AG04449 (cell line): Measurements from ENCODE around the gene SPTLC3.

Source experiments
- CTCF ChIA-PET: fragments of 350-600 bp; formaldehyde crosslinking; extraction: SDS; loops from one replicate; lab custom pipeline; 2021; ENCODE audit warnings: antibody characterized with exemption; lab: Yijun Ruan, JAX
- POLR2A ChIA-PET: fragments of 400-600, 350-600 bp; formaldehyde crosslinking; extraction: SDS; loops from one replicate; lab custom pipeline; 2020; ENCODE audit warnings: antibody characterized with exemption, inconsistent platforms; lab: Yijun Ruan, JAX
- DNase-seq: peaks from one replicate; pipeline ENCODE4 v3.0.0-alpha.2; 2010; ENCODE audit warnings: low read depth, low spot score
- H3K4me3 ChIP-seq: 2 replicates; pipeline ENCODE4 v1.5.1; 2011; ENCODE audit warnings: low read depth, mild to moderate bottlenecking, control low read depth, low read length
- TF ChIP-seq, protein P1 (sequence below): IDR thresholded peaks from one replicate; pipeline ENCODE4 v1.5.1; 2011; ENCODE audit warnings: mild to moderate bottlenecking, moderate library complexity, low read length, control low read depth, inconsistent platforms; ENCODE audit not compliant: insufficient read depth; ENCODE audit errors: missing control alignments

Gene SPTLC3

DNA sequence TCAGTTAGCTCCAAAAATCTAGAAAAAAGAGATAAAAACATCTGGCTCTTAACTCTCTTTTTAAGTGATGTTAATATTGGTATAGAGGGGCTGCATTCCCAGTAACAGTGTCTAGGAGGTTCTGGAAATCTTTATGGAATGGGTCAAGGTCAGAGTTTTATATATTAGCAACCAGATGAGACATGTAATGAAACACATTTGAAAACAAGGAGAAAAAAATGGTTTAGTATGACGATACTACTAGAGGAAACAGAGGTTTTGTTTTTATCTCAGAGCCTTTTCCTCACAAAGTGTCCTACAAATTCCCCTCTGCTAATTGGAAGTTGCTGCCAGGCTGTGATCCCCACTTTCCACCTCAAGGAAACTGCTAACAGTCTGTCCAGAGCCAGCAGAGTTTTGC is 111.7 kb downstream of the SPTLC3 start:
- no peak overlapping the region for H3K4me3 ChIP-seq
- ChIA-PET CTCF (interaction anchor here (0.7 to 9.0 kb wide), 15 partner anchors 10 to 668 kb away, joined by 3 to 105 read pairs (median 14); partner anchors contain the start of genes ESF1 and NDUFAF5), POLR2A (no interaction called here)
- TF ChIP-seq, protein P1, sequence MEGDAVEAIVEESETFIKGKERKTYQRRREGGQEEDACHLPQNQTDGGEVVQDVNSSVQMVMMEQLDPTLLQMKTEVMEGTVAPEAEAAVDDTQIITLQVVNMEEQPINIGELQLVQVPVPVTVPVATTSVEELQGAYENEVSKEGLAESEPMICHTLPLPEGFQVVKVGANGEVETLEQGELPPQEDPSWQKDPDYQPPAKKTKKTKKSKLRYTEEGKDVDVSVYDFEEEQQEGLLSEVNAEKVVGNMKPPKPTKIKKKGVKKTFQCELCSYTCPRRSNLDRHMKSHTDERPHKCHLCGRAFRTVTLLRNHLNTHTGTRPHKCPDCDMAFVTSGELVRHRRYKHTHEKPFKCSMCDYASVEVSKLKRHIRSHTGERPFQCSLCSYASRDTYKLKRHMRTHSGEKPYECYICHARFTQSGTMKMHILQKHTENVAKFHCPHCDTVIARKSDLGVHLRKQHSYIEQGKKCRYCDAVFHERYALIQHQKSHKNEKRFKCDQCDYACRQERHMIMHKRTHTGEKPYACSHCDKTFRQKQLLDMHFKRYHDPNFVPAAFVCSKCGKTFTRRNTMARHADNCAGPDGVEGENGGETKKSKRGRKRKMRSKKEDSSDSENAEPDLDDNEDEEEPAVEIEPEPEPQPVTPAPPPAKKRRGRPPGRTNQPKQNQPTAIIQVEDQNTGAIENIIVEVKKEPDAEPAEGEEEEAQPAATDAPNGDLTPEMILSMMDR = no peak
- no peak for DNase-seq

DNA sequence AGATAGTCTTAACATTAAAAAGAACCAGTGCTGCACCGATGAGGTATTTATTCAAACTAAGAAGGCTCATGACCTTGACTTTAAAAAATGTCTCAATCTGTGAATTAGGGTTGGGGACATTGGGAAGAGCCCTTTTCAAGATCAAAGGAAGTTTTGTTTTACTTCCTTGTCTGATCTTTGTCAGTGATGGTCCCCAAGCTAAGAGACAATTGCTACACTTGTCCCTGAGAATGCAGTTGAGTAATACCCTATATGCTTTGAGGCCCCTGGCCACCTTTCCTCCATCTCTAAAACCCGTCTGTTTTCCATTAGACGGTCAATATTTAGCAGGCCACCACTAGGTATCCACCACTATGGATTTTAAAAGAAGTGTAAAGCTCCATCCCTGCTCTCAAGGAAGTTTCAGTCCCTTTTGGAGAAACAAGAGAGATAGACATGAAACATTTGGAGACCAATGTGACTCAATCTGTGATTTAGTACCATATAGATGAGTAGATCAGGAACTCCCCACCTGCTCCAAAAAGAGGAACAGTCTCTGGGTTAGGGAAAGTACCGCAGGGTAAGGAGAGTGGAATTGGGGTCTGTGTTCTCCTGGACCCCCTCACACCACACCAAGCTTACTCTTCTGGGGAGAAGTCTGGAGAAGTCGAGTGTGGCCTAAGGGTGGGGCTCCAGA is 113.2 kb downstream of the SPTLC3 start:
- ChIA-PET CTCF (interaction anchor here (0.6 to 9.0 kb wide), 8 partner anchors 8 to 650 kb away, joined by 3 to 105 read pairs (median 4); no protein-coding TSS in a partner anchor), POLR2A (no interaction called here)
- no peak for DNase-seq
- TF ChIP-seq, protein P1 = no peak
- no peak overlapping the region for H3K4me3 ChIP-seq

DNA sequence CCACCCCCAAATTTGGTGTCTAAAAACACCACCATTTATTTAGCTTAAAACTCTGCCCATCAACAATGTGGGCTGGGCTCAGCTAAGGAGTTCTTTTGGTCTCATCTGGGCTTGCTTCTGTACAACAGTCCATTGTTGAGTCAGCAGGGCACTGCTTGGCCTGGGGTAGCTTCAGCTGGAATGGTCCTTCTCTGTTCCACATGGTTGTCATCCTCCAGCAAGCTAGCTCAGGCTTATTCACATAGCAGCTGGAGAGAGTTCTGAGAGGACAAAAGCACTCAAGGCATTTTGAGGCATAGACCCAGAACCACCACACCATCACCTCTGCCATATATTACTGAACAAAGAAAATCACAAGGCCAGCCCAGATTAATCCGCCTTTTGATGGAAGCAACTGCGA is 116.7 kb downstream of the SPTLC3 start:
- DNase-seq = no peak
- no peak overlapping the region for H3K4me3 ChIP-seq
- ChIA-PET POLR2A (no interaction called here), CTCF (interaction anchor here (1.8 kb wide), 1 partner anchor 9 kb away, joined by 6 read pairs; no protein-coding TSS in a partner anchor)
- TF ChIP-seq, protein P1 = no peak

DNA sequence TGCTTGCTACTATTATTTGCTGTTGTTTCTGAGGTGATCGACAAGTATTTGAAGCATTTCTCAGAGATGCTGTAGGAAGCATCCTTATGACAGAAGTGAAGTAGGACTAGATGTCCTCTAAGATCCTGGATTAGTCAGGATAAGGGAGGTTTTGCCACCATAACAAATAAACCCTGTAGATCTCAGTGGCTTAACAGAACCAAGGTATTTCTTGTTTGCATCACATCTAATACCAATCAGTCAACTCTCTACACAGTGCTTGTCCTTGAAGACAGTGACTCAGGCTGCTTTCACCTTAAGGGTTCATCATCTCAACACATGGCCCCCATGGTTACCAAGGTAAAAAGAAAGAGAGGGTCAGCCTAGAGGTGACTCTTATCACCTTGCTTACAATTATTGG is 119.4 kb downstream of the SPTLC3 start:
- CTCF ChIA-PET = no interaction called here
- POLR2A ChIA-PET = no interaction called here
- no peak overlapping the region for H3K4me3 ChIP-seq
- TF ChIP-seq, protein P1 = no peak
- DNase-seq = no peak

DNA sequence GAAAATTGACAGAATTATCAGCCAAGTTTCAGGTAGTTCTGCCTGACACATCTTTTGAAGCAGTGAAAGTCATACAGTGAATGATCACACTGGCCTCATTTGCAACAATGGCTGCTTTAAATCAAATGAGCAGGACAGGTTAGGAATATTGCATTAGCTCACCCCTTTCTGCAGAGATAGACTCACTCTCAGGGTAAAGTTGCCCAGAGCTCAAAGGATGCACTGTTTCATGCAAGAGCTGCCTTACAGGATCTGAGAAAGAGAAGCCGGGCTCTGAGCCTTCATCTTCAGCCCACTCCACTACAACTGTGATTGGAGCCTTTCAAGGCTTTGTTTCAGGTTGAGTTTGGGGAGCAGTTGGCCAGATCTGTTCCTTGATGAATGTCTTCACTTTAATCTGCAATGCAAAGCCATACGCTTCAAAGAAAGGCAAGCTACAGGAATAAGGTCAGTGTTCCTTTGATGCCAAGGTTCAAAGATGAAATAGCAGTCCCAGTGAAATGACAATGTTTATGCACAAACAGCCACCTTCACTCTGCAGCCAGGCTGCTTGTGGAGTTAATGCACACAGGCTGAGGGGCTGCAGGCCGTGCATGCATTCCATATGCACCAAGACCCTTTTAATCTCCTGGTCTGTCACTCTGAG is 121.4 kb downstream of the SPTLC3 start:
- DNase-seq = no peak
- CTCF ChIA-PET = interaction anchor here (1.1 to 2.8 kb wide), 2 partner anchors 10 to 132 kb away, joined by 3 to 14 read pairs; no protein-coding TSS in a partner anchor
- POLR2A ChIA-PET = no interaction called here
- H3K4me3 ChIP-seq = no peak overlapping the region
- TF ChIP-seq, protein P1 = no peak

DNA sequence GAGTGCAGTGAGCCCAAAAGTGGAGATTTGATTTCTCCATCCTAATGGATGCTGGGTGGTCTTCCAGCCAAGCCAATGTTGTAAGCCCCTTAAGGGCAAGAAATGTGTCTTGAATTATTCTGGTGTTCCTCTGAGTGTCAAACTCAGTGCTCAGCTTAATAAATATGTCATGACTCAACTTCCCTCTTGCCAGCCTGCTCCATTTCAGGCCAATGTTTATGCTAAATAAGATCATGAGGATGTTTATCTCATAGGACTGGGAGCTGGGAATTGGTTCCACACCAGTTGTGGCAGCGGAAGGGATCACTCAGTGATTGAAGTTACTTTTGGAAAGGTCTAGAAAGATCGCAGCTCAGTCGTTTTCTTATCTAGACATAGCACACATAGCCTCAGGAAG is 121.9 kb downstream of the SPTLC3 start:
- ChIA-PET CTCF (interaction anchor here (1.1 to 2.8 kb wide), 2 partner anchors 10 to 132 kb away, joined by 3 to 14 read pairs; no protein-coding TSS in a partner anchor), POLR2A (no interaction called here)
- no peak for DNase-seq
- TF ChIP-seq, protein P1 = no peak
- H3K4me3 ChIP-seq = no peak overlapping the region
